Endodermal cell (in vitro differentiated cells): ENCODE data around the gene MTFMT. TPM values are rescaled to one million over a fixed set of nuclear protein-coding genes. Genes with fewer than 3 reads are reported as not detected.
"Not testable (repeated sequence)": the region's sequence is repeated elsewhere in the genome, so short reads cannot be mapped to it uniquely, and the experiment has no call there.

Source experiments
- DNase-seq: peaks from one replicate; pipeline ENCODE4 v3.0.0-alpha.2; 2017
- H3K27ac ChIP-seq: 2 replicates; pipeline ENCODE4 v1.5.1; 2013; ENCODE audit warnings: mild to moderate bottlenecking, low read depth, low read length, moderate library complexity
- H3K27me3 ChIP-seq: 2 replicates; pipeline ENCODE4 v1.6.1; 2013; ENCODE audit warnings: mild to moderate bottlenecking, low read length, moderate library complexity; ENCODE audit not compliant: insufficient read depth, control insufficient read depth, poor library complexity, severe bottlenecking
- H3K36me3 ChIP-seq: 2 replicates; pipeline ENCODE4 v1.7.0; 2013; ENCODE audit warnings: mild to moderate bottlenecking, low read length, moderate library complexity; ENCODE audit not compliant: control insufficient read depth, insufficient read depth
- H3K4me1 ChIP-seq: one replicate; pipeline ENCODE4 v1.7.0; 2013; ENCODE audit warnings: low read length; ENCODE audit not compliant: control insufficient read depth, insufficient read depth
- H3K4me3 ChIP-seq: 2 replicates; pipeline ENCODE4 v1.5.1; 2013; ENCODE audit warnings: mild to moderate bottlenecking, low read length, moderate library complexity
- H3K9ac ChIP-seq: 2 replicates; pipeline ENCODE4 v1.6.1; 2013; ENCODE audit warnings: mild to moderate bottlenecking, low read length, moderate library complexity; ENCODE audit not compliant: poor library complexity, severe bottlenecking; ENCODE audit errors: extremely low read depth
- H3K9me3 ChIP-seq: 2 replicates; pipeline ENCODE4 v1.6.1; 2013; ENCODE audit warnings: mild to moderate bottlenecking, low read length, moderate library complexity; ENCODE audit not compliant: control insufficient read depth
- H3K27ac Mint-ChIP-seq: 2 replicates; pipeline ENCODE4 v1.8.0; 2020; ENCODE audit warnings: mixed read lengths
- H3K27me3 Mint-ChIP-seq: 2 replicates; pipeline ENCODE4 v1.8.0; 2021; ENCODE audit warnings: mild to moderate bottlenecking, mixed read lengths; ENCODE audit not compliant: insufficient read depth
- H3K36me3 Mint-ChIP-seq: 2 replicates; pipeline ENCODE4 v1.8.0; 2020; ENCODE audit warnings: low read depth, mixed read lengths
- H3K4me1 Mint-ChIP-seq: 2 replicates; pipeline ENCODE4 v1.8.0; 2020; ENCODE audit warnings: mixed read lengths
- H3K4me3 Mint-ChIP-seq: 2 replicates; pipeline ENCODE4 v1.8.0; 2020; ENCODE audit warnings: mild to moderate bottlenecking, moderate library complexity, mixed read lengths
- H3K9me3 Mint-ChIP-seq: 2 replicates; pipeline ENCODE4 v1.8.0; 2020; ENCODE audit warnings: mild to moderate bottlenecking, mixed read lengths
- CTCF ChIP-seq: fragments of 200-600 bp; sonication (generic); conservative IDR thresholded peaks from 2 replicates; pipeline ENCODE4 v1.5.0; 2021; ENCODE audit warnings: antibody characterized with exemption, mild to moderate bottlenecking
- WGBS, 2 experiments: methylation state at CpG; one replicate each; pipeline versions ENCODE4 v1.1.5 to v1.1.7; 2013; ENCODE audit warnings: missing lambda C conversion rate in 2 of 2, mixed read lengths in 1 of 2; ENCODE audit not compliant: insufficient coverage in 1 of 2, insufficient read length in 1 of 2; 5-methylcytosine and 5-hydroxymethylcytosine counted together
- total RNA-seq, 2 donors: library from RNA; stranded (reverse); fragmentation: NEBNext Ultra II Directional in 1 of 2; extraction: Animal tissue kit (Norgen Biotek cat#: 25700) in 1 of 2; gene quantifications; 2 replicates in 1 of 2; 3 replicates in 1 of 2; pipeline ENCODE4 v1.2.1, GENCODE V29; 2021

The MTFMT gene
- total RNA-seq, 2 donors from 2014 or later, result 17.8 to 23.2 TPM

- no peaks in the 10 kb centered on the region for H3K27me3 ChIP-seq
- no peak within 1 kb of the TSS for H3K27ac ChIP-seq
- no peak within 1 kb of the TSS for H3K4me3 ChIP-seq
- no peak within 1 kb of the TSS for H3K9ac ChIP-seq
- peaks cover 19% of the 10 kb centered on the region for H3K9me3 Mint-ChIP-seq
- H3K4me1 Mint-ChIP-seq, result peaks cover 9% of the 10 kb centered on the region
- no peak for DNase-seq
- WGBS, 2 experiments, result 91 to 95% methylated on average over 54 to 73 of the region's 73 CpGs
- H3K4me3 Mint-ChIP-seq, result no peak within 1 kb of the TSS
- peaks cover 5% of the 10 kb centered on the region for H3K9me3 ChIP-seq
- no peaks in the 10 kb centered on the region for H3K4me1 ChIP-seq
- no peak within 1 kb of the TSS for H3K27ac Mint-ChIP-seq
- TF ChIP-seq CTCF, result no peak
- H3K36me3 ChIP-seq, result no peaks in the 10 kb centered on the region
- H3K27me3 Mint-ChIP-seq, result peaks cover 42% of the 10 kb centered on the region
- peaks cover 1% of the 10 kb centered on the region for H3K36me3 Mint-ChIP-seq
Measured at GRCh38 chr15:65076486-65077290, 47.2 kb upstream of the MTFMT start, which contains the start of gene KBTBD13. Gene KBTBD13, plus strand, starts transcription at chr15:65076746. Its CDS starts 70 bp downstream, at chr15:65076816.

- not testable (repeated sequence) for H3K9me3 ChIP-seq, H3K27ac ChIP-seq, H3K36me3 ChIP-seq, H3K36me3 Mint-ChIP-seq, H3K27me3 ChIP-seq, DNase-seq, H3K4me1 Mint-ChIP-seq, H3K4me1 ChIP-seq, H3K4me3 ChIP-seq, H3K9ac ChIP-seq, H3K27ac Mint-ChIP-seq, H3K4me3 Mint-ChIP-seq
- H3K27me3 Mint-ChIP-seq, result peaks cover 33% of the 10 kb centered on the region
- 89 to 95% methylated on average over 7 to 12 of the region's 12 CpGs for WGBS, 2 experiments
- H3K9me3 Mint-ChIP-seq, result peaks cover 19% of the 10 kb centered on the region
Measured at GRCh38 chr15:65075607-65076395, 46.4 kb upstream of the MTFMT start.

GRCh38 chr15:65074946-65075345 lies 45.5 kb upstream of the MTFMT start:
- not testable (repeated sequence) for DNase-seq, H3K27me3 ChIP-seq, H3K36me3 ChIP-seq, H3K36me3 Mint-ChIP-seq, H3K27ac Mint-ChIP-seq, H3K4me3 ChIP-seq, H3K9me3 ChIP-seq, H3K27ac ChIP-seq, H3K4me1 ChIP-seq, H3K4me3 Mint-ChIP-seq, H3K4me1 Mint-ChIP-seq, H3K9ac ChIP-seq
- H3K27me3 Mint-ChIP-seq, result peaks cover 31% of the 10 kb centered on the region
- H3K9me3 Mint-ChIP-seq, result peaks cover 19% of the 10 kb centered on the region
- WGBS, 2 experiments, result 95% methylated on average over 16 of the region's 22 CpGs; no CpG with 5 or more reads in 1 of the 2 experiments

- H3K4me1 Mint-ChIP-seq, result peaks cover 12% of the 10 kb centered on the region
- peaks cover 1% of the 10 kb centered on the region for H3K36me3 Mint-ChIP-seq
- H3K4me3 Mint-ChIP-seq, result no peak overlapping the region
- Histone ChIP-seq H3K9ac (no peak overlapping the region), H3K27ac (no peak overlapping the region), H3K27me3 (no peaks in the 10 kb centered on the region), H3K36me3 (no peaks in the 10 kb centered on the region), H3K4me3 (no peak overlapping the region), H3K4me1 (peaks cover 5% of the 10 kb centered on the region), H3K9me3 (peaks cover 5% of the 10 kb centered on the region)
- peaks cover 16% of the 10 kb centered on the region for H3K9me3 Mint-ChIP-seq
- H3K27ac Mint-ChIP-seq, result no peak overlapping the region
- 92 to 96% methylated on average over 3 of the region's 3 CpGs for WGBS, 2 experiments
- no peak for TF ChIP-seq CTCF
- DNase-seq, result no peak
- peaks cover 8% of the 10 kb centered on the region for H3K27me3 Mint-ChIP-seq
Measured at GRCh38 chr15:65072617-65073016, 43.2 kb upstream of the MTFMT start.
